HK-2 (cell line): ENCODE results near the gene IL16.
"Not testable (repeated sequence)": the region's sequence is repeated elsewhere in the genome, so short reads cannot be mapped to it uniquely, and the experiment has no call there.

Experiments
- DNase-seq: peaks from one replicate; pipeline ENCODE4 v3.0.0-alpha.2; 2018; ENCODE audit not compliant: unreplicated experiment

The IL16 gene

DNA sequence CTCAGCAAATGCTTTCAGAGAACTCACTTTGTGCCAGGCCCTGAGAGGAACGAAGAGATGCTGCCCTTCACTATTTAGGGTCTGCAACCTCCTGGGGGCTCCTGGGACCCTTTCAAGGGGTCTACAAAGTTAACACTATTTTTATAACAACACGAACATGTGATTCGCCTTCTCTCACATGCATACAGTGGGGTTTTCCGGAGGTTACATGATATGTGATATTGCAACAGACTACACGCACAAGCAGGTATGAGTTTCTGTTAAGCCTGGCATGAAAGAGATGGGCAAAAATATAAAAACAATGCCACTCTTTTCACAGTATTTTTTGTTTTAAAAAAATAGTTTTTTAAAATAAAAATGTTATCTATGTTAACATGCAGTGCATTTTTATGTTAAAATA is 117.0 kb downstream of the IL16 start:
- no peak for DNase-seq

DNA sequence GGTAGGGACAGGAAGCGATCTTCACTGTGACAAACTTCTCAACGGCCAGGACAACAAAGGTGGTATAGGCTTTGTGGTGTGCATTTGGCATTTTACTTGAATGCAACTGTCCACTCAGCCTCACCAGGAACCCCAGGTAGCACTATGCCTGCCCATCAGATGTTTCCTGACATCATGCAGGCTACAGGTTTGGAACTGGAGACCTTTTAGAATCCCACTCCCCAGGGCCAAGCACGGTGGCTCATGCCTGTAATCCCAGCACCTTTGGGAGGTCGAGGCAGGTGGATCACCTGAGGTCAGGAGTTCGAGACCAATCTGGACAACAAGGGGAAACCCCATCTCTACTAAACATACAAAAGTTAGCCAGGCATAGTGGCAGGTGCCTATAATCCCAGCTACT is 117.7 kb downstream of the IL16 start:
- no peak for DNase-seq

DNA sequence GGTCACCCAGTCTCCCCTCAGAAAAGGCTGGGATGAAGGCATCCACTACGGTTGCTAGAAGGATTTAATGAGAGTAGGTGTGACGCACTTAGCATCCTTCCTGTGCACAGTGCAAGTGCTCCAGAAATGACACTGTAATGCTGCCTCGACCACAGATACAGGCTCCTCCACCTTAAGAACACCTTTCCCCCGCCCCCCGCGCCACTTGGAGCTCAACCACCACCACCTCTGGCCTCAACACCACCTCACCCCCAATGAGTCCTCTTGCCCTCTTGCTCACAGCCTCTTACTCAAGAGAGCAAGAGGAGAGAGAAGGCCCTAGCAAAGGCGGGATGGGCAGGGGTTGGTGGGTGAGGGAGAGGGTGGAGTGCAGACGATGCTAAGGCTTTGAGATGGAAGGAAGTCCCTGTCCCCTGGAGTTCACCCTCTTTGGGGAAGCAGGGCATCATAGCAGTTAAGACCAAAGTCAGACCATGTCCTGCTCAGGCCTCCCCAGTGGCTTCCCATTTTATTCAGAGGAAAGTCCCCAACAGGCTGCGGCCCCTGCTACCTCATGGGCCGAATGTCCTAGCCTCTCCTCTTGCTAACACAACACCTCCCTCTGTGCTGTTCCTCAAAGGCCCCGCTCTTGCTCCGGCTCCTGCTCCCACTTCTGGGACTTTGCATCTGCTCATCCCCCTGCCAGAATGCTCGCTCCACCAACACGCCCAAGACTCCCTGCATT is 118.9 kb downstream of the IL16 start:
- no peak for DNase-seq

DNA sequence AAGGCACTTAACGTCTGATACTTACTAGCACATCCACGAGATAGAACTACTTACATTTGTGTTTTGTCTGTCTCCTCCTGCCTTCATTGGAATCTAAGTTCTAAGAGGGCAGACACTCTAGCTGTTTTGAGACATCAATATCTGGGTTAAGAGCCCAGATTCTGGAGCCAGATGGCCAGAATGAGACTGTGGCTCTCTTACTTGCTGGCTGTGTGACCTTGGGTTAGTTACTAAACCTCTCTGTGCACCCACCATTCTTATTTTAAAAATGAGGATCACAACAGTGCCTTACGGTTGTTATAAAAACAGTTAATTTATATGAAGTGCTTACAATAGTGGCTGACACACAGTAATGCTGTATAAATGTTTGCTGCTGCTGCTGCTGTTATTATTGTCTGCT is 119.6 kb downstream of the IL16 start:
- DNase-seq: no peak

DNA sequence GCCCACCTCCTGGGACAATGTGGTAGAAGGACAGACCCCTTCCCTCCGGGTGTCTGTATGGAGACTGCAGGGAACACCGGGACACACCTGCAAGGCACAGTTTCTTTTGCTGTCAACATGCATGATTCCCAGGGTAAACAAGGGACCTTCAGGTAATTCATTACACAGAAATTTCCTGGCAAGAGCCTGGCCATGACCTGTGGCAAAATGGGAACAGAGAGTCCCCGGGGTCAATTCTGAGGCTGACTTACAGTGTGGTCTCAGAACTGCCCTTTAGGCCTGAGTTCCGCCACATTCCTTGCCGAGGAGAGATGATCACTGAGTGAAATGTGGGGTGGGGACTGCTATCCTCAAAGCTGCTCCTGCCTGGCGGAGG is 121.0 kb downstream of the IL16 start:
- no peak for DNase-seq

DNA sequence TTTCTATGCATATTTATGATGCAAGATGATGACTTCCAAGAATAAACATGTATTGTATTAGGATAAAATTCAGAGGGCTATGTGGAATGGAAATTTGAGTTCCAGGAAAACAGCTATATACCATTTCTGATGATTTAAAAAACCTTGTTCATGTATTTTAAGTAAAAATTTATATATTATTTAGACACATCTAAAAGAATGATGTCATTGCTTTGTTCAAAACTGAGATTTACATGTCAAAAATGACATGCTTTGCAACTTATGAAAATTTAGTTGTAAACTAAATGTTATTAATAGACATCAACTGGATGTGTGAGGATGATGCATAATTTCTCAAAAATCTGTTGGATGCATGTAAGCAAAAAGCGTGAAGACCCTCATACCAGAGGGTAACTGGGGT is 125.0 kb downstream of the IL16 start:
- no peak for DNase-seq

DNA sequence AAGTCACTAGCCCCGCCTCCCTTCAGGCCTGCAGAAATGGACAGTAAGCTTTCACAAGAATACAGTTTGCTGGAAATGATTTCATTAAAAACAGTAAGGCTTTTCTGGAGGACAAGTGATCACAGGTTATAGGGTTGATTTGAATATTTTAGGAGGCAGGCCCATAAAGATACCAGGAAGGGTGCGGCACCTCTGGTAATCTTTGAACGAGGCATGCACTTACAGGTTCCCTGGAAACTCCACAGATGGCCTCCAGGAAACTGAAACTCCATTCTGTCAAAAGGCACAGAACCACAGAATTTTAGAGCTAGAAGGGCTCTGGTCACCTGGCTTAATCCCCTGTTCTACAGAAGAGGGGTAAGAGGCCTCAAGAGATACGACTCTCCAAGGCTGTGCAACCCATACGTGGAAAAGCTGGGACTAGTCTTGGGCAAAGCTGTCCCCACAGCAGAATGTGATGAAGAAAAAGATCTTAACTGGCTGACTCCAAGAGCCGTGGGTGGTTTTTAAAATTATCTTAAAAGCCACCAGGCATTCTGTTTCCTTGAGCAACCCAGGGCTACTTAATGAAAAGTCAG is 126.1 kb downstream of the IL16 start:
- no peak for DNase-seq

DNA sequence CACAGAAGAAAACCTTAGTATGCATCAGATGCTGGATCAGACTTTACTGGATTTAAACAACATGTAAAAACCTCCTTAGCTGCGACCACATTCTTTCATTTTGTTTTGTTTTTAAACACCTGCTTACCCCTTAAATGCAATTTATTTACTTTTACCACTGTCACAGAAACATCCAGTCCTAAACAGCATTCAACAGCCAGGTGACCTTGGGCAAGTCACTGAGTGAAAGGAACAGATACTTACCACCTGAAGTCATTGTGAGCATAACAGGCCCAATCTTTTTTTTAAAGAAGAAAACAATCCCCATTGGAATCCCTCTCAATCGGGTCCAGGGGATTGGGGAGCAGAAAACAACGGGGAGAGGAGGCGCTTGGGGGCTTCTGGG is 126.9 kb downstream of the IL16 start:
- no peak for DNase-seq

DNA sequence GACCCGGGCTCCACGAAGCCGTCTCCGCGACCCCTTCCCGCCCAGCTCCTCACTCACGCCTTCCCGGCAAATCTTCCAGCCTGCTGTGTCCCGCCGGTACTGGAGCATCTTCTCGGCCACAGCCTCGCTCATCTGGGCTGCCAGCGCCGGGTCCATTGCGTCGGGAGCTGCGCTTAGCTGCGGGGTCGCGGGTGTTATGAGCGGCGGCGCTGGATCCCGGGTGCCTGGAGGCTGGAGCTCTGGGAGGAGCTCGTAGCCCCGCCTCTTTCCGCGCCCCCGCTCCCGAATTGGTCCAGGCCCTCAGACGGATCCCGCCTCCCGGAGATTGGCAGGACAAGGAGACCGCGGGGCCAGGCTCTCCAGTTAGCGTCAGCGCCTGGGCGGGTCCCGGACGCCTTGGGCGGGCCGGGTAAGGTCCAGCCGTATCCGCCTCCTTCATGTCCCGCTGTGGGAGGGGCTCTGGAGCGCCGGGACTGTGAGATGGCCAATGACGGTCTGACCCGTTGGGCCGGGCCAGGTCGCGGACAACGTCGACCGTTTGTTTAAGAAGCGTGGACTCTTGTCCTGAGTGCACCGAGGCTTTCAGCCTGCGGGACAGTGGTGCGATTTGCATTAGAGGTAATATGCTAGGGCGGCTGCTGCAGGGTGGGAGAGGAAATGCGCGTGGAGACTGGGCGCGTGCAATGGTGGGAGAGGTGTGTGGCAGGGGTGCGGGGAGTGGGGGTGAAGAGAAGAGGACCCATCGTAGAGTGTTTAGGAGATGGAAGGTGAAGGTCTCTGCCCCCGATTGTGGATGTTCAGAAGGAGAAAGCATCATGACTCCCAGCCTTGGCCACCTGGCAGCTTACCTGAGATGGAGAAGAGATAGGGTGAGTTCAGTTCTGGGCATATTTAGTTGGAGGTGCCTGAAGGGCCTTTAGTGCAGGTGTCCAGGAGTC is 127.5 kb downstream of the IL16 start, which contains the start of gene STARD5:
Gene STARD5, minus strand, starts transcription at position 198 of the 938 bp plus-strand sequence. Its CDS starts 42 bp downstream, at position 156.
- peak; percentile 93 for DNase-seq

DNA sequence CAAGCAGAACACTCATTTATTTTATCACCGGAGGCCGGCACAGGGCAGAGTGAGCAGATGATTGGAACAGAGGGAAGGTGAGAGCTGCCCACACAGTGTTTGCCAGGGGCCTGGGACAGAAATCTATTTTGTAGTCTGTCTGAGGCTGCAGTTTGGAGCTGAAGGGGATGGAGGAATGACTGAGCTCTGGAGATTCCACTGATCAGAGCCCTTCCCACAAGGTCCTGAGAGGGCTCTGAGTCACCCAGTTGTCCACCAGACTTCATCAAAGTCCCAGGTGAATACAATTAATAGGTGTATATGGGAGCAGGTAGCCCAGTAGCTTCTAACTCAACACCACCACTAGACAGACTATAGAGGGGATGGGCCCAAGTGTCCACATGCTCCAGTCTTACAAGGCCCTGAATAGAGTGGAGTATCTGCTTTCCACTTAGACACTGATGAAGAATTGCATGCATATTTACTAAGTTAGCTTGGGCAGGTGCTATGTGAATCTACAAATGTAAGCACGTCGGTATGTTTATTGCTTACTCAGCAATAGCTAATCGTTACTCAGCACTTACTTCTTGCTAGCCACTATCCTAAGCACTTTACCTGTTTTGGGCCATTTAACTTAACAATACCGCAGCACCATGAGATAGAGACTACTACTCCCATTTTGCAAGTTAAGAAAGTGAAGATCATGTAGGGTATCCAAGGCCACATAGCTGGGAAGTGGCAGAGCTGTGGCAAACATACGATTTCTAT is 130.0 kb downstream of the IL16 start:
- DNase-seq: no peak

DNA sequence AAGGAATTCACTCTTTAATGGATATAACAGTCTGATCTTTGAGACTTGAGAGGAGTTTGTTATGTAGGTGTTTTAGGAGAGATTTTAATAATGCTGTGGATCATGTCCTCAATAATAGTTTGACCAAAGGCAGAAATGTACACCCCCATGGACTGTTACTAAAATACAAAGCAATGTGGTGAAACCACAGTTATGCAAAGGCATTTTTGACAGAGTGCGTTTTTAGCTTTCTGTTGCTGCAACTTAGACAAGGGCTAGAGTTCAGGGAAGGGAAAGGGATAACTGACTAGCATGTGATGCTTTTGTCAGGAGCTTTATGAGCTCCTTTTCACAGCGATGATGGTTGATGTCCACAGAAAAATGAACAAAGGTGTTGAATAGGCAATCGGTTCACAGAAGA is 130.8 kb downstream of the IL16 start:
- DNase-seq: no peak

DNA sequence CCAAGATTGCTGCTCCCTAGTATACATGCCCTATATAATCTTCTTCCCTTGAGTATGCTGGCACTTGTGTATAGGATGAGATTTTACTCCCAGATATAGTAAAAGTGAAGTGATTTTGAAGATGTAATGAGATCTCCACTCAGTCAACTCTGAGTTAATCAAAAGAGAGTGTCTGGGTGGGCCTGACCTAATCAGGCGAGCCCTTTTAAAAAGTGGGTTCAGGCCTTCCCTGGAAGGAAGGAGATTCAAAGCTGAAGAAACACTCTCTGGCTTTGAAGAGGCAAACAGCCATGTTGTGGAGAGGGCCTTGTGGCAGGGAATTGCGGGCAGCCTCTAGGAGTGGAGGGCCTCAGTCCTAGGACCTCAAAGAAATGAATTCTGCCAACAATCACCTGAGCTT is 132.8 kb downstream of the IL16 start:
- no peak for DNase-seq

DNA sequence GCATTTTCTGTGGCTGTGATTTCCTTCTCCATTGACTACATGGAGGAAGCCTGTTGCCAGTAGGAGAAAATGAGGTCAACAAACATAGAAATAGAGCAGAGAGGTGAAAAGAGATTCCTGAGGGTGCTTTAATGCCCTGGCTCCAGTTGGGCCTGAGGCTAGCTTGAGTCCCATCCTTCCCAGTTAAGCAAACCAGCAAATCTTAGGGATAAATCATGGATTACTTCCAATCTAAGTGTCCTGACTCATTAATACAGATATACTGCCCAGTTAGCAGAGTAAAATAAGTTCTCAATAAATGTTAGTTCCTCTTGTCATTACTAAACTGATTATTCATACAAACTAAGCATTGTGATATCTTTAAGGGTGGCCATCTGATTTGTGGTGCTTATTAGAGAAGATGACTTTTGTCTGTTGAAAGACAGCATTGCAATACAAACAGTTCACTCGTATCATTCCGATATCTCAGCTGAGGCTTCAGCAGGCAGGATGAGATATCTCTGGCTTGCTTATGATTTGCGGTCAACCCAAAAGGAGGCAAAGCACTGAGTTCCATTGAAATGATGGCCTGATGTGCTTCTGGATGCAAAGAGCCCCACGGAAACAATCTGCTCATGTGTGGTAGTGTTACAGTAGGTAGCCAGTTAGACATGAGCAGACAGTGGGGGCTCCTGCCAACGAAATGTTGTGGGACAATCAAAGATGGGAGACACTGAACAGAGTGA is 133.8 kb downstream of the IL16 start:
- no peak for DNase-seq

DNA sequence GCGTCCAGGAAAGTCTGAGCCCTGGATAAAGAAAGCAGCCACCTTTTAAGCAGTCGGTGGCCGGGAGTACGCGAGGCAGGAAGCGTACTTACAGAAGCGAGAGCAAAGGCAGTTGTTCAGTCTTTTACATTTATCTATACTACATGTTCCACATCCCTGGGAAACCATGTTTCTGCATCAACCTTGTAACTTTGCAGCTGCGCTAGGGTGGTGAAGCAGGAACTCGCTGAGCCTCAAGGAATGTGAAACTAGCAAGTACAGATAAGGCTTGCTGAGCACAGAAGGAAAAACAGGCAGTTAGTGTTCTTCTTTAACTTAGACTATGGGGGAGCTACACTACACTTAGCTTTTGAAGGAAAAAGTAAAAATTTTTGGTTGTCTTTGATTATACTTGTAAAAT is 134.5 kb downstream of the IL16 start:
- not testable (repeated sequence) for DNase-seq

DNA sequence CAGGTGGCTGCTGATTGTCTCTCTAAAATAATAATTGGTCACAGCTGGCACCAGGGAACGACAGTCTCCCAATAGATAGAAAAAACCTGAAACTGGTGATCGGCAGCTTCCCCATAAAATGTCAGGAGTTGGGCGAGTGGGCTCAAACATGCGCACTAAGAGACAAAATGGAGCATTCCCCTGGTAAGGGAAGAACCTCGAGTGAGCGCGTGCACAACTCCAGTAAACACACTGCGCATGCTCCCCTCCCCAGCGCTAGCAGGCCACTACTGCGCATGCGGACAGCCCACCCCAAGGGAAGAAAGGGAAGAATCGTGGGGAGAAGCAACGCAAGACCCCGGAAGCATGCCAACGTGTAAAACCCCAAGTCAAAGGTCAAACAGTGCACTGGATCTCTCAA is 134.9 kb downstream of the IL16 start:
- no peak for DNase-seq

DNA sequence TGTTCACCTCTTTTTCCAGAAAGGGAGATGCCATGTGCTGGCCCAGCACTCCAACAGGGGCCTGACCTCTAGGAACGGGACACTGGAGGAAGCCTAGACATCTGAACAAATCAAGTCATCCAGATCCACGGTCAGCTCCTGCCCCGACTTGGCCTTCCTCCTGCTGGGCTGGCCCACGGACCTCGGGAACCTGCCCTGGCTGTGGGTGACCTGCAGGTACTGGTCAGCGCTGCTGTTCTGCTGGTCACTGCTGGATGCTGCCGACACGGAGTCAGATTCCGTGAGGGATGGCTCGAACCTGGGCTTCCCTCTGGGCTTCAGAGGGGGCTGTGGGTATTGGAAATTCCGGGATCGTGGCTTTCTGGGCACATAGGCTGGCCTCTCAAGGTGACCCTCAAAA is 135.6 kb downstream of the IL16 start:
- no peak for DNase-seq

DNA sequence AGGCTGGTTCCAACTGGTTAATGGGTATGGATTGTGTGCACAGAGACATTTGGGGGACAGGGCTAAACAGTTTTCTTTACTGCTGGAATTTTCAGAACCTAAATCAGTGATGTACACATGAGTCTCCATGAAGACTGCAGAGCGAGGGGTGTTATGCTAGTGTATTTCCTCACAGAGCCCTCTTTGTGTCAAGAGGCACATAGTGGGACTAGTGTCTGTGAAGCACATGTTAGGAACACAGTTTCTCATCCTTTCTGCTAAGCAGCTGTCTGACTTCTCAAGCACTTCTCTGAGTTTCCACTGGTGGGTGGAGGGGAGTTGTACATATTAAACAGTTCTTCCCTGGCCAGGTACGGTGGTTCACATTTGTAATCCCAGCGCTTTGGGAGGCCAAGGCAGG is 136.7 kb downstream of the IL16 start:
- no peak for DNase-seq

DNA sequence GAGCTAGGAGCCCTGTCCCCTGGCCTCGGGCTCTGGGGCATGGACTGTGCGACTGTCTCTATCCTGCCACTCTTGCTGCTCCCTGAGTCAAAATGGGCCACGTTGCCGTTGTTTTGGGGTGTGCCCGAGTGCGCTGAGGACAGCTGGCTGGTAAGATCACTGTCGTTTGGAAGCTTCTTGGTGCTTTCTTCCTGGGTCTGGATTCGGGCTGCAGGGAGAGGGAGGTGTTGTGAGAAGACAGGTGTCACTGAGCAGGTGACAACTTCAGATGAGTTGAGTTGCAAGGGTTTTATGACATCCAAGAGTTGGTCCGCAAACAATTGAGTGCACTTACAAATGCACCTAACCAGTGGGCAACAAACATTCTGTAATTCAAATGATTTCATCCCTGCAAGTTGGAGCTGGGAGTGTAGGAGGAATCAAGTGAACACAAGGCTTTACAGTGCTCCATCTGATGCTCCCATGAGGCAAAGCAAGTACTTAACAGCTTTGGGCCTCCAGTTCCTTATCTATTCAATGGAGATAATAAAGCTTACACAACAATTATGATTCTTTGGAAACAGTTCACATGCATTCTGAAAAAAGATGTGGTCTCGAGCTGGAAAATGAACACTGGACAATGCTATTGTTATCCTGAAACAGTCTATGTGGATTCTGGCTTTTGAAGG is 138.2 kb downstream of the IL16 start:
- DNase-seq: no peak

DNA sequence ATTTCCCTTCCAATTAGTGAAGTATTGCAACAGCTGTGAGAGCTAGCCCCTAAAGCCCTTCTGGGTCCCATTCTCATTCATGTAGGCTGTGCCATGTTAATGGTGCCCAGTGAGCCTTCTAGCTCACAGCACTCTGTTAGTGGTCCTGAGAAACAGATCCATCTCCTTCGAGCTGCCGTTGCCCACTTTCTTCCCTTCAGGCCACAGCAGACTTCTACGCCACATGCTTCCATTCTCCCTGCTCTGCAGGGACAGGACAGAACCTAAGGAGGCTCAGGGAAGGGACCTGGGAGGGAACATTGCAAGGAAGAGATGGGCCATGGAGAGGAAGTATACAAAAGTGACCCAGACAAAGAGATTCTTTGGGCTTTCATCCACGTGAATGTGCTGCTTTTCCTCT is 139.0 kb downstream of the IL16 start:
- DNase-seq: no peak

DNA sequence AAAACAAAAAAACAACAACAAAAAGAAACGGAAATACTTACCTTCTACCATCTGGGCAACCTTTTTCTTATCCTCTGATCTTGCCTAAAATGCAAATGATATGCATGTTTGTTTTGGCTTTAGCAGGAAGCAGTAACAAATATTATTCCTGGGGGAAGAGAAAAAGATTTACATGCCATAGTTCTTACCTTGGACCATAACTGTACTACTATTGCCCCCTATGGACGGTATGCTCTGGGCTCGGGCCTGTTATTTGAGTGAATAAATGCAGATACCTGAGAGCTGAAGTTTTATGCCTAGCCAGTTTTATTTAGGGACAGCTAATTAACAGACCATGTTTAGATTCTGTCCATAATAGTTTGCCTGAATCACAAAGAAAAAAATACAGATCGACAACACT is 139.9 kb downstream of the IL16 start:
- DNase-seq: no peak

DNA sequence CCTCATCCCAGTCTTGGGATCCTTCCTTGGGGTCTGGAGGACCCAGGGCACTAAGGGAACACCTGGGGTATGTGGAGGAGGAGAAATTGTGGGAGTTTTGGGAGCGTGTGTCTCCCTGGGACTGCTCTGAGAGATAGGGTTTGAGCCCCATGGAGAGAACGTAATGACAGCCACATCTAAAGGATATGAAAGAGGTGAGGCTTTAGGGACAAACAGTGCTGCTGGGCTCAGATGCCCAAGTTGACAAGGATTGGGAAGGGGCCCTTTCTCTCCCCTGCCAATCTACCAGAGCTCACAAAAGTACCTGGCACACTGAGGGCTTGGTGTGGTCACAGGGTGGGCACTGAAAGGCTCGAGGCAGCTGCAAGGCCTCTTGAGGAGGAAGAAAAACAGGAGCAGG is 140.6 kb downstream of the IL16 start:
- DNase-seq: no peak
